GM12801 (cell line): ENCODE results near the gene MT3.

Experiments
- CTCF ChIP-seq: IDR thresholded peaks from one replicate; pipeline ENCODE4 v1.5.1; 2011; ENCODE audit warnings: control low read depth; ENCODE audit not compliant: insufficient read length; ENCODE audit errors: extremely low read depth

Gene MT3

GRCh38 chr16:56589141-56590039 lies at the start of gene MT3:
MT3 (plus strand) TSS chr16:56589528; CDS start chr16:56589591, 63 bp downstream.
- TF ChIP-seq CTCF = no peak

GRCh38 chr16:56539656-56540055 lies 49.7 kb upstream of the MT3 start:
- no peak for TF ChIP-seq CTCF

- TF ChIP-seq CTCF = no peak
These were observed 47.3 kb upstream of the MT3 start for GRCh38 chr16:56542039-56542438.

- TF ChIP-seq CTCF = no peak
These were observed 42.0 kb upstream of the MT3 start for GRCh38 chr16:56547120-56547948.

GRCh38 chr16:56547949-56548567 lies 41.3 kb upstream of the MT3 start:
- TF ChIP-seq CTCF = no peak

GRCh38 chr16:56549161-56549560 lies 40.2 kb upstream of the MT3 start:
- TF ChIP-seq CTCF = no peak
